NCI-H2227 treated with DMSO at 0.1 percent for 48 hours (cell line): ENCODE results near the gene C1orf53.
"Not testable (repeated sequence)": the region's sequence is repeated elsewhere in the genome, so short reads cannot be mapped to it uniquely, and the experiment has no call there.

Source experiments
- DNase-seq: peaks from one replicate; lab custom pipeline; 2025; lab: John Stamatoyannopoulos, UW

Gene C1orf53

DNA sequence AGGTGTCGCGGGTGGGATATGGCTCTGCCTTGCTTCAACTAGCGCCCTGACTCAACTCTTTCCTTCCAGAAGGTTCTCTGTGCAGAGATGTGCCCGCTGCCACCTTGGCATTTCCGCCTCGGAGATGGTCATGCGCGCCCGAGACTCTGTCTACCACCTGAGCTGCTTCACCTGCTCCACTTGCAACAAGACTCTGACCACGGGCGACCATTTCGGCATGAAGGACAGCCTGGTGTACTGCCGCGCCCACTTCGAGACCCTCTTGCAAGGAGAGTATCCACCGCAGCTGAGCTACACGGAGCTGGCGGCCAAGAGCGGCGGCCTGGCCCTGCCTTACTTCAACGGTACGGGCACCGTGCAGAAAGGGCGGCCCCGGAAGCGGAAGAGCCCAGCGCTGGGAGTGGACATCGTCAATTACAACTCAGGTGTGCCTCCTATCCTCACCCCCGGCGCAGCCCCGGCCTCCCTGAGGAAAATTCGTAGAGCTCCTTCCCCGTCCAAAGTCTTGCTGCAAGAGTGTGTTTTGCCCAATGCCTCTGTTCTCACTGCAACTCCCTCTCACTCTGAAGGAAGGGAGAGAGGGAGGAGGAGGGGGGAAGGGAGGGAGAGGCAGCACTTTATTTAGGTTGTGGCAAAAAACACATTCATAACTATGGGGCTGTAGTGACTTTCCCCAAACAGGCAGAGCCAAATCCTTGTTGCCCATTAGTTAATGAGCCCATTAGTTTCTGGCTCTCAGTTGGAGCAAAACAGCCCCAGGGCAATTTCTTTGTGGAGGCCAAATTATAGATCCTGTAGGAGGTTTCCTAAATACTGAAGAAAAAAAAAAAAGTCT is 19.0 kb downstream of the C1orf53 start:
- DNase-seq, result no peak

DNA sequence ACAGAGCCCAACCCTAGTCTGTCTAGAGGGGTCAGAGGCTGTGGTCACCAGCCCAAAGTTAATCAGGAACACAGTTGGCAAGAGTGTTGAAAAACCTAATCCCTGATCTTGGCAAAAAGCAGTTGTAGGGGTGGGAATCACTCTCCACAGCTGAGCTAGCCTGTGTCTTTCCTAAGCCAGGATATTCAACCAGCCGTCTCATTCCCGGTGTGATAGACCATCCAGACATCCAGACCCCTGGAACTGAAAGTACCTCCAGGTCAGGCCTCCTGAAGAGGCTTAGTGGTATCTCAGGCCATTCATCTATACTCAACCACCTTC is 19.6 kb downstream of the C1orf53 start:
- DNase-seq, result no peak

DNA sequence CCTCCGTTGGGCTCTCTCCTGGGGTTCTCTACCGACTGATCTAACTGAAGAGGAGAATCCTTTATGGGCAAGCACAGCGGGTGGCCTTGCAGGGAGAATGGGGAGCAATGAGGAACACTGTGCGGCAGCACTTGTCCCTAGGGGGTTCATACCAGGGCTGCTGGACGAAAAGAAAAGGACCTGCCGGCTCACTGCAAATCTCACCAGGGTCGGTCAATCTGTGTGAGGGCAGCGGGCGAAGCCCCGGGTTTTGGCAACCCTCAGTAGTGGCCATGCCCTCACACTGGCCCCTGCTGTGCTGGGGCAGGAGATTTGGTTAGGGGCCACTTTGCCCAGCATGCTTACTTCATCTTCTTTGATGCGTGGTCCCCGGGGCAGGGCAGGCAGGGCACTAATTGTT is 20.6 kb downstream of the C1orf53 start:
- DNase-seq, result no peak

DNA sequence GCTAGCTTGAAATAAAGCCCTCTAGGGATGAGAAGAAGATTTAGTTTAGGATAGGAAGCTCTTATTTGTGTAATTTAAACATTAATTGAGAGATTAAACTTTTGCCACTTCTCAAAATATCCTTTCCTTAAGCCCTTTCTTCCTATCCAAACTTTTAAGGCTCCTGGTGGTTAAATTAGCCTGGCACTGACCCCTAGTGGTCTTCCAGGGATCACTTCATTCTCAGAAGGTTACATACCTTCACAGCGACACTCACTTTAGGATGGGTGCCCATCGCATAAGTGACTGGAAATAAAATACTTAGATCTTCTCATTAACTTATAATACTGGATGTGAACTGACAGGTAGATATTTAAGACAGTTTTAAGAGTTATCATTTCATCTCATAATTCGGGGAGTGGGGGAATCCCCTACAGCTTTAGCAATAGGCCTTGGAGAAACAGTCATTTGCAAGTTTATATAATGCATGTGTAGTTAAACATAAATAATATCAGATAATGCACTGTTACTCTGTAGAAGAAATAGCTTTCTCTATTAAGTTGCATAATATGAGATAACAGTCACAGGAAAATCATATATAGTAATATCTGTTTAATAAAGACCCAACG is 22.2 kb downstream of the C1orf53 start:
- DNase-seq, result peak; percentile 12

DNA sequence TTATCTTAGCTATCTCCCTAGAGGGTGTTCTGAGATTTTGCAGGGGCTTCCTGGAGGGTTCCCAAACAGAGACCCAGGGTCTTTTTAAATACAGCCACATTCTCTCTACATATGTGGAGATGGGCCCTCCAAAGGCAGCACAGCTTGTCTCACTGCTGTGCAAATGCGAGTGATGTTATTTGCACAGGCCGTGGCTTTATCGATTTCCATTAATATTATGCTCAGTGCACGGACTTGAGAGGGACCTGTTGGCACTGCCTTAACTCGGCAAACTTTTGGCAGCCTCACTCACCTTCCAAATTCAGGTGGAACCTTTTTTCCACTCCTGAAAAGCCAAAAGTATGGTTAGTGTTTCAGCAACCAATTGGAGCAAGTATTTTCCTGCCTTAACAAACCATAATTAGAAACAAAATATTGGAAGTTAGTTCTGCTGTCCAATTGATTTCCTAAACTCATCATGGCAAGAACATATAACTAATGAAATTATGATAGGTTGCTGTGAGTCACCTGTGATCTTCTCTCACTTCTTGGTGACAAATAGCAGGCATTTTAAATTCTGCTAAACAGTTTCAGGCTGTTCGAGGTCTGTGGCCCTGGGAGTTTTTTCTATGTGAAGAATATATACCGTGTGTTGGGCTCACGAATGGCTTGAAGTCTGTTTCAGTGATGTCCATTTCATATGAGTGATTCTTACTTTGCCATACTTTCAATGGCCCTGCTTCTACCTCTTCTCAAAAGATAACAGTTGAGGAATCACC is 25.7 kb downstream of the C1orf53 start:
- DNase-seq, result no peak

DNA sequence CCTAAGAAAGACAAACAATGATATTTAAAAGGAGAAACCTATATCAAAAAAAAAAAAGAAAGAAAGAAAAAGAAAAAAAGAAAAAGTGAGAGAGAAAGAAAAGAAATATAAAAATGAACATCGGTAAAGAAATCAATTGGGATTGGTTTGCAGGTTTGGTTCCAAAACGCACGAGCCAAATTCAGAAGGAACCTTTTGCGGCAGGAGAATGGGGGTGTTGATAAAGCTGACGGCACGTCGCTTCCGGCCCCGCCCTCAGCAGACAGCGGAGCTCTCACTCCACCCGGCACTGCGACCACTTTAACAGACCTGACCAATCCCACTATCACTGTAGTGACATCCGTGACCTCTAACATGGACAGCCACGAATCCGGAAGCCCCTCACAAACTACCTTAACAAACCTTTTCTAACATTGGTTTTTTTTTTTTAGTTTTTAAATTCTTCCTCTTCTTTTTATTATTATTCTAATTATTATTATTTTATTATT is 26.5 kb downstream of the C1orf53 start:
- DNase-seq, result peak; percentile 63

DNA sequence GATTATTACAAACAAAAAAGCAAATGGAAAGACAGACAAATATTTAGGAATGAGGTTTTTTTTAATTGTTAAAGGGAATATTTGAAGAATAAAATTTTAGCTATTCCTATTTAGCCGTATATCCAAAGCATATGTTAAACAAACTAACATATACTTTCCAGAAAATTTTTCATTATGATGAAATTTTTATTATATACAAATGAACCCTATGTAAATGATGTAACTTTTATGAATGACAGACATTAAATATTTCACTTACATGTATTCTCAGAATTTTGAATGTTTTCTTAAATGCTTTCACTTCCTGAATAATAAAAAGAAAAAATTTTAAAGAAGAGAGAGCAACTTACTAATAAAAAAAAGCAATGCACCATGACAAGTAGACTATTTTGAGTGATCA is 30.6 kb downstream of the C1orf53 start:
- DNase-seq, result no peak

DNA sequence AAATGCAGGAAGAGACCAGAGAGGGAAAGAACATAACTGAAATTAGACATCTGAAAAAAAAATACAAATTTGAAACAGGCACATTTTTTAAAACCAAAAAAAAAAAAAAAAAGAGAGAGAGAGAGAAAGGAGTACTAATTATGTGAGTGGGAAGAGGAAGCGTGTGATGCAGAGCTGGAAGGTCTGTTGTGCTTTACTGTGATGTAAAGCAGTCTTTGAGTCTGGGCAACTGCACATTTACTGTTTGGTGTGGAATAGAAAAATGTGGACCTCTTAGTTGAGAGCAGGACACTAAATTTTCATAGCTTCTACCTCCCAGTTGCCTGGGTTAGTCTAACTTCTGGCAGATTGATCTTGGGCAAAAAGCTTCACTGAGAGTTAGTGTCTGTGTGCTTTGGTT is 31.2 kb downstream of the C1orf53 start:
- DNase-seq, result no peak

DNA sequence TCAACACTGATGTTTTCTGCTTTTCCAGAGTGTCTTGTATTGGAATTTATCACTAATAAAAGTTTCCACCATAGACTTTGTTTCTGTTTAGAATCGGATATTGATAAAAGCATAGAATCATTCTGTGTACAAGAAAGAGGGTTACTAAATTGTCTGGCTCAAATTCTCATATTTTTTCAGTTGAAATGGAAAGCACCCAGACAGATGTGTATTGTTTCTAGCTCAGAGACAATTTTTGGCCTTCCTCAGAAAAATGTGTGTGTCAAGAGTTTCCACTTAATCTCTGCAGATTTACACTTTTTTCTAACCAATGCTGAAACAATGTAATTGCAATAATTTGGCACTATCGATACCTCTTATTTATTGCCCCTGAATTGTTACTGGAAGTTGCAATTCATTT is 35.0 kb downstream of the C1orf53 start:
- no peak for DNase-seq

DNA sequence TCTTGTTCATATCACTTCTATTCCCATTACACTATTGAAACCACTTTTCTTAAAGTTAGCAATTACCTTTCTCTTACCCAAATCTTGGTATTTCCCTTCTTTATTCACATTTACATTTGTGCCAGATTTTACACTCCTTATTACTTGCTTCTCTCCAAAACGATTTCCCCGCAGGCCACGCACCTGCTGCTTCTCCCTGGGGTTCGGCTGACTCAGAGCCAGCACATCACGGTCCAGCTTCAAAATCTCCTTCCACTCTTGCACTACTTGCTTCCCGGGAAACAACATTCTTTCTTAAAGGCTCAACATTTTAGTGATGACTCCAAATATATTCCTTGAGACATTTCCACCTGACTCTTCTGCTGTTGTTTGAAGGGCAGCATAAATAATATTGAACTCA is 35.5 kb downstream of the C1orf53 start:
- no peak for DNase-seq

DNA sequence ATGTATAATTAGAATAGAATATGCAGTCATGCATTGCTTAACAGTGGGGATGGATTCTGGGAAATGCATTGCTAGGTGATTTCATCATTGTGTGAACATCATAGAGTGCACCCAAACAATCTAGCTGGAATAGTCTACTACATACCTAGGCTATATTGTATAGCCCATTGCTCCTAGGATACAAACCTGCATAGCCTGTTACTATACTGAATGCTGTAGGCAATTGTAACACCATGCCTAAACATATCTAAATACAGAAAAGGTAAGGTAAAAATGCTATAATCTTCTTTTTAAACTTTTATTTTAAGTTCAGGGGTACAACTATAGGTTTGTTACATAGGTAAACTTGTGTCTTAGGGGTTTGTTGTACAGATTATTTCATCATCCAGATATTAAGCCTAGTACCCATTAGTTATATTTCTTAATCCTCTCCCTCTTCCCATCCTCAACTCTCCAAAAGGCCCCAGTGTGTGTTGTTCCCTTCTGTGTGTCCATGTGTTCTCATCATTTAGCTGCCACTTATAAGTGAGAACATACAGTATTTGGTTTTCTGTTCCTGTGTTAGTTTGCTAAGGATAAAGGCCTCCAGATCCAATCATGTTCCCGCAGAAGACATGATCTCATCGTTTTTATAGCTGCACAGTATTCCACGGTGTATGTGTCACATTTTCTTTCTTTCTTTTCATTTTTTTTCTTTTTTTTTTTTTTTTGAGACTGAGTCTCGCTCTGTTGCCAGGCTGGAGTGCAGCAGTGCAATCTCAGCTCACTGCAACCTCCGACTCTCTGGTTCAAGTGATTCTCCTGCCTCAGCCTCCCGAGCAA is 36.9 kb downstream of the C1orf53 start:
- not testable (repeated sequence) for DNase-seq

DNA sequence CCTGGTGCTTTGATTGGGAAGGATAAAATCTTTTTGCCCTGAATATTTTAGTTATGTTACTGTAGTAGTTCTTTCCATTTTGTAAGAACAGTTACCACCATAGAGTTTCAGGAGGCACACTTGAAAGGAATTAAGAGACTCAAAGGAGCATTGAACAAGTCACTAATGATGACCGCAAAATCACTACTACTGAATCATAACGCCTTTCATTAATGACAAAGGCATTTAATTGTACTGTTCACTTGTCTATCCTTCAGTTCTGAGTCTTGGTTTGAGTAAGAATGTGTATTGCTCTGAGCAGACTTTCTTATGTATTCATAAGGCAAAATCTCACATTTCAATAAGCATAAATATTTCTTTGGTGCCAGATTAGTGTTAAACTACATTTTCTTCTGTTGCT is 39.6 kb downstream of the C1orf53 start:
- DNase-seq, result no peak

DNA sequence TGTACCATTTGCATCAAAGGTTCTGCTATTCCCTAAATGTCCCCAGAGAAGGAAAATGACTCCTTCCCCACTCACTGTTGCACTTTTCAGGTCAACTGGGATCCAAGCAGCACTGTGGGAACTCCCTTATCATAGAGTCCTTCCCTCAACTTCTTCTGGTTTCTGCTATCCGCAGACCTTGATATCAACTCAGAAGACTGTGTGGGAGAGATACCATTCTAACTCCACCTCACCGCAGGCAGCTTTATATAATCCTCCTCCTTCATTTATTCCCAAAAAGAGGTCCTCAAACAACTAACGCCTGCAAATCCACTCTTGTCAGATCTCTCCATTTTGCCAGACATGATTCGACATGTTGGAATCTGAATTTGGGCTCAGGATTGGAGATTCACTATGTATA is 42.1 kb downstream of the C1orf53 start:
- no peak for DNase-seq

DNA sequence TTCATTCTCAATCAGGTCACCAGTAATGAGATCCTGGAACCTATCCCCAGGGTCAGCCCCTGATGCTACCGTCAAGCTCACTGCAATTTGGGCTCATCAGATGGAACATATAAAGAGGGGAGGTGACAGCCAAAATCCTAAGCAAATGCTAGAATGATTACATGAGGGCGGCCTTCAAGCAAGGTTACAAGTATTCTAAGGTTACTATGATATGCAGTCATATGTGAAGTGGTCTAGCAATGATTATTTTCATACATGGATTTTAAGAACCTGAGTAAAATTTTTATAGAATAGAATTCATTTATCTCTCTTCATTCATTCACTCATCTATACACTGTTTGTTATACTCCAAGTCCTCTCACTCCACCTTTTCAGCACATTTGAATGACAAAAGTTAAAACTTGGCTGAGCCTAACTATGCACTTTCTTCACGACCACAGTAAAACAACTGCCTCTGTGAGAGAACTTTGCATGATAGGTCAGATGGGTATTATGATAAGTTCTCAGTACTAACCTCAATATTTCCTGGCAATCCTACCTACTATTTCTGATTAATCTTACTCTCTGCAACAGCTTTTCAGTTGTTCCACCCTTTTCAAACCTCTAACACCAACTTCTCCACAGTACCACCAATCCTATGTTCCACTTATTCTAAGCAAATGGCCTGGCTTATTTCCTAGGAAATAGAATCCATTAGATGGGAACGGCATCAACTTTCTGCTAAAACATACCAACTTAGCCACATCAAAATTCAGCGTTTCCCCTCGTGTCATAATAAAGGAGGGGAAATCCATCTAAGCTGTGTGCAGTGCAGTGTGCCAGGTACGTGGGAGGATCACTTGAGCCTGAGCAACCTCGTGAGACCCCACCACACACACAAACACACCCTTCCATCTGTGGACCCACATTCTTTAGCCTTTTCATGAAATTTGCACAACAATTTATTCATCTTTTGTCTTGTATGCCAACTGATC is 46.8 kb downstream of the C1orf53 start:
- DNase-seq, result no peak

DNA sequence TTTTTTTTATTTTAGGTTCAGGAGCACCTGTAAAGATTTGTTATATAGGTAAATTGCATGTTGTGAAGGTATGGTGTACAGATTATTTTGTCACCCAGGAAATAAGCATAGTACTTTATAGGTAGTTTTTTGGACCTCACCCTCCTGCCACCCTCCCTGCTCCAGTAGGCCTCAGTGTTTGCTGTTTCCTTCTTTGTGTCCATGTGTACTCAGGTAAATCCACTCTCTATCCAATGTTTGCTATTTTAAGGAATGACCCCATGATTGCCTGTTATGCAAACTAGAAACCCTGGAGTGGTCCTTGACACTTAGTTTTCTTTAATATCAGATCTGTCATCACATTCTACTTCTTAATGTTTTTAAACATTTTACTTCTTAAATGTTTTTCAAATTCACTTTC is 48.7 kb downstream of the C1orf53 start:
- no peak for DNase-seq

DNA sequence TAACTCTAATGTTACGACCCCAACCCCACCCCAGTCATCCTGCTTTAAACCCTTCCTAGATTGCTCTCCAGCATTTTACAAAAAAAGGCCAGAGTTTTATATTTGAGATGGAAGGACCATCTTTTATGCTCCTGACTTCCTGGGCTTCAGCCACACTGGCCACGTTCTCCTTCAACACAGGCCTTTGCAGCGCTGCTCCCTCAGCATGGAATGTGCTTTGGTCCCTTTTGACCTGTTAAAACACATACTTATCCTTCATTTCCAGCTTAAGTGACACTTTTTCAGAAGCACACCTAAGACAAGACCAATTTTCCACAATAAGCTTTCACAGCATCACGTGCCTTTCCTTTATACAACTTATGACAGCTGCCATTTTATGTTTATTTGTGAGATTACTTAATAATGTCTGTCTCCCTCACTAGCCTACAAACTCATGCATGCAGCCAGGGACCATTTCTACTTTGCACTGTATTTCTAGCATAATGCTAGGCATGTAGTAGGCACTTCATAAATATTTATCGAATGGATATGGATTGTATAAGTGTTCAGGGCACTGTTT is 49.3 kb downstream of the C1orf53 start:
- DNase-seq, result no peak

DNA sequence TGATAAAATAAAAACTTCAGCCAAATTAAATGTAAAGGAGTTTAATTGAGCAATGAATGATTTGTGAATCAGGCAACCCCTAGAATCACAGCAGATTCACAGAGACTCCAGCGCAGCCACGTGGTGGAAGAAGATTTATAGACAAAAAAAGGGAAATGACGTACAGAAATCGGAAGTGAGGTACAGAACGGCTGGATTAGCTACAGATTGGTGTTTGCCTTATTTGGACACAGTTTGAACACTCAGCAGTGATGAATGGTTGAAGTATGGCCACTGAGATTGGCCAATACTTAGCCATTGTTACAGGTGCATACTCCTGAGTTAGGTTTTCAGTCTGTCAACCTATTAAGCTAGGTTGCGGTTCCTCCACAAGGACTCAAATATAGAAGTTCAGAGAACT is 51.0 kb downstream of the C1orf53 start:
- not testable (repeated sequence) for DNase-seq

DNA sequence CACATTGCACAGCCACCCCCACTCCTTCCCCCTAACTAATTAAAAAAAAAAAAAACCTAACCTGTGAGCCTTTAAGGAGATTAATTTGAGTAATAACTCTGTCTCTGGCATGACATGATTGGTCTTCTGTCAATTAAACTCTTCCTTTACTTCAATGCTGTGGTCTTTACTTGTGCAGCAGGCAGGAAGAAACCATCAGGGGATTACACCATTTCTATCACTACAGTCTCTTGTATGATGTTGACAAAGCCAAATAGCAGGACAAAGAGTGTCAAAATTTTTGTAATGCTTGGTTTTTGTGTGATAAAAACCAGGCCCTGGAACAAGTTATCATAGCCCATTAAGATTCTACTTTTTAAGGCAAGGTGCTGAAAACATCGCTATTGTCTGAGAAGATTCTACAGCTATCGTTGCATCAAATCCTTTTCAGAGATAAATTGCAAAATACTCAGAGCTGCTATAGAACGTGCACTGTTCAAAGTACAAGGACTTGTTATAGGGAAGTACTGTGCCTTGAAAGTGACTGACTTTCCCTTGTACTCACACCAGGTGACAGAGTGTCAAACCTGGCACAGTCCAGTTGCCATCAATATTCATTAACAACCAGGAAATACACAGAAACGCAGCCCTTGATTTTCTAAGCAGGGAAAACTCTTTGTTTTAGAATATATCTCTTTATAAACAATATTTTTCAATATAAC is 52.4 kb downstream of the C1orf53 start:
- DNase-seq, result no peak

DNA sequence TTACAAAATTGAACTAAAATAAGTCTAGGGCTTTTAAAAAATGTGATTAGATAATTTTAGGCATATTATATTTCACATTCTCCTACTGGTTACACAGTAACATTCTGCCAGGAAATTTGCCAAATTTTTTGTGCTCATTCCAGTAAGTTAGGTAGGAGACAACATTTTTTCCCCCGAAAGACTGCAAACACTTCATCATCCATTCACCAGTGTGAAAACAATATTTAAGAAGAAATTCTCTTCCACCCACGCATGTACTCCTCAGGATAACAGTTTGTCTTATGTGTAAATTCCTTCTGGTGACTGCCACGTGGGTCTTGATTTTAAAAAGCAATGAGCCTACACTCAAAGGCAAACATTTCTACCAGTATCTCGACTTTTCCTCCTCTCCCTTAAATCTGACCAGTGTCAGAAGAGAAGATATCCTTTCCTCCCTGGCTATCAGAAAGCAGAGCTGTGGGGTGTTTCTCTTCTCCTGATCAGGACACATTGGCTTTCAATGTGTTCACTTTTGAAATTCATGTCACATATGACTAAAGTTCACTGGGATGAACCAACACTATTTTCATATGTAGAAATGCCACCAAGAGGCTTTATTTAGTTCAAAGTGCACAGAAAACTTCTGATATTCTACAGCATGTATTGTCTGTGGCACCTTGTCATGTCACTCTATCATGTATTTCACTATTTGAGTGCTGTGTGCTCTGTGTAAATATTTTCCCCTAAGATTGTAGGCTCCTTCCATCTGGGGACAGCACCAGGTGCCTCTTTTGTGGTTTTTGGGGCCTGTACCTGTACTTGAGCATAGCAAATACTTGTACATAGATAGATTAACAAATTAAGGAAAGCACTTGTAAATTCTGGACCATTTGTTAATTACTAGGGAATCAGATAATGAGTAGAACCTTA is 53.3 kb downstream of the C1orf53 start:
- DNase-seq, result no peak
